HG03097 (cell line): ENCODE data around the gene SULT1C4.
"Not testable (repeated sequence)": the region's sequence is repeated elsewhere in the genome, so short reads cannot be mapped to it uniquely, and the experiment has no call there.

ENCODE experiments used
- ATAC-seq: cut with Tn5 transposase; IDR thresholded peaks from one replicate; pipeline ENCODE4 v1.9.1; 2021; ENCODE audit not compliant: unreplicated experiment, low FRiP score

The SULT1C4 gene

DNA sequence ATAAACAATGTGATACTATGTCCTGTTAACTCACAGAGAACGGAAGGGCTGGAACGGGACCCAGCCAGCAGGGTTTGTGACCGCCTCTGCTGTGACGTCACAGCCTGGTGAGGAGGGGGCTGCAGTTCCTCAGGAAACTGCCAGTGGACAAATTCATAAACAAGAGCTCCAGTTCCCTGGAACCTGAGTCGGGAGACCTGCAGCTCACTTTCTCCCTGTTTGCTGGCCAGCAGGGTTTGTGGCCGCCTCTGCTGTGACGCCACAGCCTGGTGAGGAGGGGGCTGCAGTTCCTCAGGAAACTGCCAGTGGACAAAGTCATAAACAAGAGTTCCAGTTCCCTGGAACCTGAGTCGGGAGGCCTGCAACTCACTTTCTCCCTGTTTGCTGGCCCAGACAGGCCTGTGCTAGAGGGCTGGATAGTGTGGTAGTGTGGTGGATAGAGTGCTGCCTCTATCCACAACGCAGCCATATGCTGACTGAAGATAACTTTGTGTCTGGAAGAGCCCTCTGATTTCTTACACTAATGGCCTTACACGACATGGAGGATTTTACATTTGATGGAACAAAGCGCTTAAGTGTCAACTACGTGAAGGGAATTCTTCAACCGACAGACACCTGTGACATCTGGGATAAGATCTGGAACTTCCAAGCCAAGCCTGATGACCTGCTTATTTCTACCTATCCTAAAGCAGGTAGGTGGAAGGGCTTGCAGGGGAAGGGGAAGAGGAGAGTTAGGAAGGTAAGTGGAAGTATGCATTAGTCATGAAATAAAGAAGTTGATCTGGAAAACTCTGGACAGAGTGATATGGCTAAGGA, at the start of gene SULT1C4:
Gene SULT1C4 (plus strand): TSS at position 140 of the 816 bp plus-strand sequence. CDS start 384 bp downstream, at position 524.
- no peak for ATAC-seq

DNA sequence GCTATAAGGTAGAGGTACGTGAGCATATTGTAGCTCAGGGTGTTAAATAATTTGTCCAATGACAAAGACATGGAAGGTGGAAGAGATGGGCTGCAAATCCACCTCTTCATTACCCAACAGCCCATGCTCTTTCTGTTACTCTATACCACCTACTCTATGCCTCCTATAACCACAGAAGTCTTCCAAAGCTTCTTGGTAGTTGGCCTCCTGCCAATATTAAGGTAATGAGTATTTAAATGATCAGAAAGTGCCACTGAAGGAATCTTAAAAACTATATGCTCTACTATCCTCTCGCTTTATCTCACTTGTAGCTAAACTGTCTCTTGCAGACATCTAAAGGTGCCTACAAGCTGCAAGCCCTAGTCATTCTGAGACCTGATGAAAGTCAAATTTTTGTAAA, 48.0 kb upstream of the SULT1C4 start:
- ATAC-seq = no peak

DNA sequence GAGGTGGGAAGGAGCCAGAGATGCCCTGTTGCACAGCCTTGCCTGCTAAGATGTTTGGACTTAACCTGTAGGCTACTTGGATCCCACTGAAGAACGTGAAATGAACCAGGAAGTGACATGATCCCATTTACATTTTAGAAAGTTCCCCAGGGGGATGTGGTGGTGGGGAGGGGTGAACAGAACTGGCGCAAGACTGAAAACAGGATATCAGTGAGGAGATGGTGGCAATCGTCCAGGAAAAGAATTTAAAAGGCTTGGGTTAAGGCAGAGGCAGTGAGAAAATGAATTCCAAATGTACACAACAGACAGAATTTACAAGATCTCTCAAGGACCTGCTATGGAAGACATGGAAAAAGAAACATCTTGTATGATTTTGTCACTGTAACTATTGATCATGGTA, 46.8 kb upstream of the SULT1C4 start:
- ATAC-seq = no peak

DNA sequence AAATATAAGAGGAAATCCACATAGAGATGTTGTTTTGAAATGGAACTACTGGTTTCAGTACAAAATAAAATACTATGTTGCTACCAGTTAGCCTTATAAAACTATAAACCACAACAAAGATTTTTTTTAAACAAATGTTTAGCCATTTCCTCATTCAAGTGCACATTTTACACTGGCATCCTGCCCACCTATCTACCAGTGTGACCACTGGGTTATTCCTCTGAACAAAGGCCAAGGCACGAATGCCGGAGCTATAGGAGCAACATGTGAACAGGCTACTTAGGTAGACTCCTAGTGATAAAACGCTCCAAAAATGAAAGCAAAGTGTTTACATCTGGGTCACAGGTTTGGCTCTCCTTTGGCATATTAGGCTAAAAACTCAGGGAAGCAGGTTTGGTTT, 31.8 kb upstream of the SULT1C4 start:
- ATAC-seq = no peak

DNA sequence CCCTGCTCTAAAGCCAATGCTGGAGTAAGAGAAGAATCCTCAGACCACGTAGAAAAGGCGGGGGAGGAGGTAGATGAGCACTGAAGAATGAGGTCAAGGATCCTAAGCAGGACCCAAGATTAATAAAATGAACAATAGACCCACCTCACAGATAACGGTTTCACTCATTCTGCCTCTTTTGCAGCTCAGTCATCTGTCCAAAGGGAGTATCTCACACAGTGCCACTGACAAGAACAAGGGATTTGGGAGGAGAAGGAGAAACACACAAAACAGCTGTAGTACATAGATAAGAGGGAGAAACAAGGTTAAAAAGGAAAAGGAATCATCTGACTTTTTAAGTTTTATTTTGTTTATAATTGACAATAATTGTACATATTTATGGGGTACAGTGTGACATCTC, 30.9 kb upstream of the SULT1C4 start:
- no peak for ATAC-seq

DNA sequence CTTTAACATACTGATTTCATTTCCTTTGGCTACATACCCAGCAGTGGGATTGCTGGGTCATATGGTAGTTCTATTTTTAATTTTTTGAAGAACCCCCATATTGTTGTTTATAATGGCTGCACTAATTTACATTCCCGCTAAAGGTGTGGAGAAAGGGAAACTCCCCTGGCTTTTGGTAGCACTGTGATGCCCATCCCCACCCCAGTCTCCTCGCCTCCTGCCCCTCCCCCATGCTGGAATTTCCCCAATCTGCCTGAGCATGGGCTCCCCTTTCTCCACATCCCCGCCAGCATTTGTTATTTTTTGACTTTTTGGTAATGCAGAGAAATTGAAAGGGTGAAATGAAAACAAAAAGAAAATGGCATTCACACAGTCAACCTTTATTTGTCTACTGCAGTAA, 30.0 kb upstream of the SULT1C4 start:
- ATAC-seq = no peak

DNA sequence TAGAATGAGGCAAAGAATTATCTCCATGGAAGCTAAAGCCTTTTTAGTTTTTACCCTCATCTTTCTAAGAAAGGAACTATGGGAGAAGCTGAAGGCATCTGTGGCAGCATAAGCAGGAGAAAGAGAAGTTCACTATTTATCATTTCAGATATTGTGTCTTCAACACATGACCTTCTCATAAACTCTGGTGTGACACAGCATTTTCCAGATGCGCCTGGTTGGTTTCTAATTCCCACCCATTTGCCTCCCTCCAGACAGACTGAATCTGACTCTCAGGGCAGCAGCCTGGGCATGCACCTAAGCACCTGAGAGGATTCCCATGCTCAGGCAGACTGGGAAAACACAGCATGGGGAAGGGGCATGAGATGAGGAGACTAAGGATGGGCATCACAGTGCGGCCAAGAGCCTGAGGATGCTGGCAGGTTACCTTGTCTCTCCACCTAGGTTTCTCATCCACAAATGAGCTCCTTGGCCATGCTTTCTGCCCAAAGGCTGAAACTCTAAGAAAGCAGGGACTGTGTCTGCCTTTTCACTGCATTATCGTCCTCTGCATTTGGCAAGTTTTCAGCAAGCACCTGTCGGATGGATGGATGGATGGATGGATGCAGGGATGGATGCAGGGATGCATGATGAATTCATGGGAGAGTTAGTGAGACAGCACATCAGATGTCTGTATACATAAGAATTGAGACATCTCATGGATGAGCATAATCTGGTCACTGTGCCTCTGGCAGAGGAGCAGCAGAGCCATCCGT, 28.8 kb upstream of the SULT1C4 start:
- no peak for ATAC-seq

DNA sequence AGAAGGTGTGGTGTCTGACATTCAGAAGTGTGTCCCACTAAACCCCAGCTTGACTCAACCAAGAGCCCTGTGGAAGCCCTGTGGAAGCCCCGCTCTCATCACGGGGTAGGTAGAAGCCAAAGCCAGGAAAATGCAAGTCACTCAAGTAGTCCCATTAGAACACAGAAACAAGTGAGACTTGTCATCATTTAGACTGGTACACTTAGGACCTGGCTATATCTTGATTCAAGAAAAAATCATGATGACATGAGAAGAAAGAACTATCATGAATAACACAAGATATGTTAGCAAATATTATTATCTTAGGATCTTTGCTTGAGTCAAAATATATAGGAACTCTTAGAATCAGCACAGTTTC, 28.2 kb upstream of the SULT1C4 start:
- no peak for ATAC-seq

DNA sequence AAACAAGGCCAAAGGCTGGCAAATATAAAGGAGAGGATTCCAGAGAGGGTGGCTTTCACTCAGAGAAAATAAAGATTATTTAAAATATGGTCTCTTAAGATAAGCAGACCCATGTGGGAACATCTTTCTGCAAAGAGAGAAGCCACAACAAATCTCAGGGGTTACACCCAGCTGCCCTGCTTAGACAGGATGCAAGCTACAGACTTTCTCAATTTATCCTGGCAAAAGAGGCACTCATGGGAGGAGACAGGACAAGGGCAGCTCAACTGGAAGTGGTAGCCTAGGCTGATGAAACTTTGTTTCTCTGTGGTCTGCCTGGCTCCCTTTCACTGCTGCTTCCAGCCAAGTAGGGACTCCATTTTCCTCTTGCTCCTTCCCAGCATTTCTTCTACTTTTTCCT, 25.9 kb upstream of the SULT1C4 start:
- ATAC-seq = no peak

DNA sequence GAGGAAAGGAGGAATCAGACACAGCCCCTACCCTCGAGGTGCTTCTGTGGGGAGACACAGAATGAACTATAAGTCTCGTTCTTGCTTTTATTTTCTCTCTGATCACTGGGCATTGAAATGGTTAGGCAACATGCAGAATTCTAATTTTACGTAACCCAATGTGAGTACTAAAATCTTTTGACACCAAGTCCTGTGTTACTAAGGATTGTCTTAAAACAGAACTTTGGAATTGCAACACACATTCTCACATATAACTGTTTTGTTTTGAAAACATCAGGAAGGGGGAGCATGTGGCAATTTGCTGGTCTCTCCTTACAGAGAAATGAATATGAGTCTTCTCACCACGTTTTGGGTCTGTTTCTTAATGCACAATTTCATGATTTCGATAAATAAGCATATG, 23.6 kb upstream of the SULT1C4 start:
- no peak for ATAC-seq

DNA sequence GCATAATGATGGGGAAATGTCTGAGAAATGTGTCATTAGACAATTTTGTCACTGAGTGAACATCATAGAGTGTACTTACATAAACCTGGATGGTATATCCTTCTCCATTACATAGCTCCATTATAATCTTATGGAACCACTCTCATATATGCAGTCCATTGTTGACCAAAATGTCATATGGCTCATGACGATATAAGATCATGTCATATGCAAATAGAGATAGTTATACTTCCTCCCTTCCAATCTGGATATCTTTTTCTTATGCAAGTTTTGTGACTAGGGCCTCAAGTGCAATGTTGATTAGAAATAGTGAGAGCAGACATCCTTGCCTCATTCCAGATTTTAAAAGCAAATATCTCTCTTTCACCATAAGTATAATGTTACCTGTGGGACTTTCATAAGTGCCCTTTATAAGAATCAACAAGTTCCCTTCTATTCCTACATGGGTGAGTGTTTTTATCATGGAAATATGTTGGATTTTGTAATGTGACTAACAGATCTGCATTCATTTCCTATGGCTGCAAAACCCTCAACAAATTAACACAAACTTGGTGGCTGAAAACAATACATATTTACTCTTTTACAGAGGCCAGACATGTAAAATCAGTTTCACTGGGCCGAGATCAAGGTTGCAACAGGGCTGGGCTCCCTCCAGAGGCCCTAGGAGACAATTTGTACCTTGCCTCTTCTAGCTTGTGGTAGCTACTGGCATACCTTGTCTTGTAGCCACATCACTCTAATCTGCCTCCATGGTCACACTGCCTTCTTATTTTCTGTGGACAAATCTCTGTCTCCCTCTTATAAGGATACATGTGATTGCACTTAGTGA, 21.6 kb upstream of the SULT1C4 start:
- ATAC-seq = no peak

DNA sequence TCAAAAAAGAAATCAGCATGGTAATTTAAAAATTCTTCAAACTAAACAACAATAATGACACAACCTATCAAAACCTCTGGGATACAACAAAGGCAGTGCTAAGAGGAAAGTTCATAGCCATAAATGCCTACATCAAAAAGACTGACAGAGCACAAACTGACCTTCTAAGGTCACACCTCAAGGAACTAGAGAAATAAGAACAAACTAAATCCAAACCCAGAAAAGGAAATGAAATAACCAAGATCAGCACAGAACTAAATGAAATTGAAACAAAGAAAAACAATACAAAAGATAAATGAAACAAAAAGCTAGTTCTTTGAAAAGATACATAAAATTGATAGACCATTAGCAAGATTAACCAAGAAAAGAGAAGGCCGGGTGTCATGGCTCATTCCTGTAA, 18.4 kb upstream of the SULT1C4 start:
- not testable (repeated sequence) for ATAC-seq

DNA sequence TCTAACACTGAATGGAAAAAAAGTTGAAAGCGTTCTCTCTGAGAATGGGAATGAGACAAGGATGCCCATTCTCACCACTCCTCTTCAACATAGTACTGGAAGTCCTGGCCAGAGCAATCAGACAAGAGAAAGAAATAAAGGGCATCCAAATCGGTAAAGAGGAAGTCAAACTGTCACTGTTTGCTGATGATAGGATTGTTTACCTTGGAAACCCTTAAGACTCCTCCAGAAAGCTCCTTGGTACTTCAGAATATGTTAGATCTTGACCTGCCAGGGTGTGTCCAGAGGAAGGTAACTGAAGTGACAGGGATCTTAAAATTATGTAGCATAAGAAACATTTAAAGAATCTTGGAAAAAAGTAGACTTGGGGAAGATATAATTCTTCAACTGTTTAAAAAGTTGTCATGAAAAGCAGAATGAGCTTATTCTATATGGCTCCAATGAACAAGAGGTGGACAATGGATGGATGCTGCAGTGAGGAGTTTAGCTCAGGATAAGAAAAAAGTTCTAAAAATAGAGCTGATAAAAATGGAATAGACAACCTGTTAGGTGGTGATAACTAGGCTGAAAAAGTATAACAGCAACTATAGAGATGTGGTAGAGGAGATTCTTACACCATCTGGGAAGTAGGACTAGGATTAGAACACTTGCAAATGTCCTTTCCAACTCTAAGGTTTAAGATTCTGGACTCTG, 16.8 kb upstream of the SULT1C4 start:
- ATAC-seq = no peak

DNA sequence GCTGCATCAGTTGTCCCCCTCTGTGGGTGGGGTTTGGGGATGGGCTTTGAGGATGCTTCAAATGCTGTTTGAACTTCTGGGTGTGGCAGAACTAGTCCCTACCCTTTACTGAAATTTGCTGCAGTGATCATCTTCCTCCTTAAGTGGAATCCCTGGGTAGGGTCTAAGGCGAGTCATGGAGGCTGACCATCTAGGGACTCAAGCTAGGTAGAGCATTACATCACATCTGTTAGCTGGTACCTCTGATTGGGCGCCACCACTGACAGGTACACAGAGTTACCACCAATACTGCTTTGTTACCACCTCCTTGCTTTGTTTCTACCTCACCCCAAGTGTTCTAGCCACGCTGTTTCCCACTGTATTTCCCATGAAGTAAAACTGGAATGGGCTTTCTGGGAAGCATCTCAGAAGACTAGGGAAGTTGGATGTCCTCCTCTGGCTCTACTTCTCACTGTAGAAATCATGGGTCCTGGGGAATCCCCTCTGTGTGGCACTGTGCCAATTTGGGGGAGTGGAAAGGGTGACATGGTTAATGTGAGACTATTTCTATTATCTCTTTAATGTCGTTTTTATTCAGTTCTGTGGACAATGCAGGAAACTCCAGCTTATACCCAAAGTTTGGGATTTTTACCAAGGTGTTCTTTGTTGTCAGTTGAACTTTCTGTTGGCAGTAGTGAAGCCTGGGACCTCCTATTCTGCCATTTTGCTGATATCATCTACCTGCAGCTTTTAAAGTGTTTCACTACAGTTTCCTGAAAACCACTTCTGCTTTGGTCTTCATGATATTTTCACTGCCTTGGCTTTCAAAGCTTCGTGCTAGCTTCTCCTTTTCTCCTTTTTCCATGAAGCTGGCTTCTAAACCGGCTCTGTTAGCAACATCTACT, 14.5 kb upstream of the SULT1C4 start:
- ATAC-seq = no peak

DNA sequence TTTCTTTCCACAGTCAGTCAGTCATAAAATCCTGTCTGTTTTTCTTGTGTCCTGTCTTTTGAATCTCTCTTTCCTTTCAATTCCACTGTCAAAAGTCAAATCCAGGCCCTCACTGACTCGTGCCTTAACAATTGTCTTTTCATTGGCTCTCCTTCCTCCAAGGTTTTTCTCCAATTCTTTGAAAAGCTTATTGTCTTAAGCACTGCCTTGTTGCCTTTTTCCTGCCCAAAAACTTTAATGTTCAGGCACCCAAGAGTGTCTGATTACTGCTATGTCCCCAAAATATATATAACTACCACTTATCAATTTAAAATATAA, 13.9 kb upstream of the SULT1C4 start:
- ATAC-seq = no peak

DNA sequence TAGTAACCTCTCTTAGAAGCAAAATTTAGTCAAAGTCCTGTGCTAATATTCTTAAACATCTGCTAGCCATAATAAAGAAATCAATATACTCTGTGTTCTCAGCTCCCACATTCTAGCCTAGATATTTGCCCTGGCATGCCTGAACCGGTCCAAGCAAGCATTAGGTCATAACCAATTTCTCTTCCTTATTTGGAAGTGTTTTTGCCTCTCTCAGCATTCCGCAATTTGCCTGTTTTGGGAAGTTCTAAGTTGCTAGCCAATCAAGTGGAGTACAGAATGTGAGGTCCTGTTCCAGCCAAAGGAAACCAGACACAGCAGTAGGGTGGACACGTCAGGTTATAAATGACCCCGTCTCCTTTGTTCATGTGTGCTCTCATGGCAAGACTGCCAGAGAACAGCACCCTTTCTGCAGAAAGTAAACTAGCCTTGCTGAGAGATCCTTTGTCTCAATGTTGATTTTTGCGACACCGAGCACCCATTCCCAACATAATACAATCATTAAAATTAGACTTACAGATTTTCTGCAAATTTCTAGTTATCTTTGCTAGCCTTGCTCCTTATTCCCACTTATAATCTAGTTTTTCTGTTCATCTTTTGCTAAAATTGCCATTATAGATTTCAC, 13.0 kb upstream of the SULT1C4 start:
- no peak for ATAC-seq

DNA sequence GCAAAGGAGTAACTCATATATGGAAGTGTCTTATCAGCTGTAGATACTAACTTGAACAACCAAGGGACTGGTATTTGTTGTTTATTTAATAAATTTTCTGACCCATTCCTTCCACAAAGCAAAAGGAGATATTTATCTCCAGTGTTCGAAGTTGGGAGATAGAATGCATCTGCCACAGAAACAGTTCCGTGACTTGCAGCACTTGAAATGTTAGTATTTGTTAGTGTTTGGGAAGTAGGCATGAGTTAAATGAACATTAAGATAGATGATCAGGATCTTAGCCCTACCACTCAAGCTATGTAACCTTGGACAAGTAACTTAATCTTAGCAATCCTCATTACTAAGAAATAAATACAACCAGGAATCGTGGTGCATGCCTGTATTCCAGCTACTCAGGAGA, 12.1 kb upstream of the SULT1C4 start:
- ATAC-seq = no peak

DNA sequence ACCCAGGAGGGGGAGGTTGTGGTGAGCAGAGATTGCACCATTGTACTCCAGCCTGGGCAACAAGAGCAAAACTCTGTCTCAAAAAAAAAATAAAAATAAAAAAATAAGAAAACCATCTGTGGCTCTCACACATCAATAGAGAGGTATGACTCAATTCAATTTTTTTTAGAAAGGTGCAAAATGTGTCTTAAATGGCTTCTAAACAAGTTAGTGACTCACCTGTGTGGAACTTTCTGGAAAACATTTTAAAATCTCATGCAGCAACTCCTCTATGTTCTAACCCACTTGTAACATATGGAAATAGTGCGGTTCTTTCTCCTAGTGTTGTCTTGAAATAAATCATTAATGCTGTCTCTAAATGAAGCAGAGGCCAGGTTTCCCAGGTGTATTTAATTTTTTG, 10.7 kb upstream of the SULT1C4 start:
- ATAC-seq = no peak

DNA sequence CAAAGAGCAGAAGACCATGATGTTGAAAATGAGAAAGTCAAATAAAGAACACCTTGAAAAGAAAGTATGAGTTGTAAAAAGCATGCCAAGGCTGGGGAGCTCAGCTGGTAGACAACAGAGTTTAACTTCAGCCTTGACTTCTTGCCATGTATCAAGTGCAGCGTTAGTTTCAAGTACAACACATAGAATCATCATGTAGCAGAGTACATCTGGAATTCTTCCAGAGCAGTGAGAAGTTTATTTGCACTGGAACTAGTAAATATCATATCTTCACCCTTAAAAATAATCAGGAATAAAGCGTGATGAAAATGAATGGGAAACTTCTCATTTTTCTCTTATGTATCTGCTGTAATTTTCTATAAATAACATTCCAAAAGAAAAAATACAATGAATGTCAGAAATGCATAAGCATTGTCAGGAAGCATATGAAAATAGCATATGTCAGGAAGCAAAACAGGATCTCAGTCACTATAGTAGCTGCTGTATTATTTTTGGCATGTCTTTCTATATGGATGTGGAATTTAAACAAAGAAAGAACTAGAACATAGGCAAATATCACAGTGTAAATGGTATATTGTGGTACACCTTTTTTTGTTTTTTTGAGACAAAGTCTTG, 10.1 kb upstream of the SULT1C4 start:
- no peak for ATAC-seq
